ENCODE measurements around the gene BET1.

The BET1 gene

DNA sequence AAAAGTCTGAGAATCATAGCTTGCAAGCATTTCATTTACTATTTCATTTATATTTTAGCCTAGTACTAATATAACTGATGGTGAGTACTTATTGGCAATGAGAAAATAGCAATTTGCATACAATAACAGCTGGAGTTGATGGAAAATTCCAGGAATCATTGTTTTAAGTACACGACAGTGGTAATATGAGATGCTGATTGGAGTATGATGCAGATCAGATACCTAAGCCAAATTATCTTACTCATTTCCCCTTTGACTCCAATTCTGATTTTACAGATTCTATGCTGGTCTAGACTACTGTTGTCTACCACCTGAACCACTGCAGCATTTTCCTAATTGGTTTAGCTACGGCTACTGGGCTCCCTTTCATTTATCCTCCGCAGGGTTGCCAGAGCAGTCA lies 45.9 kb downstream of the BET1 start:
- DNase-seq (ENCODE audit: low read depth, low spot score): no peak
- Histone ChIP-seq H3K4me3 (ENCODE audit: insufficient read length, low read depth) (no peak overlapping the region), H3K9me3 (ENCODE audit: insufficient read depth, low read length) (no peaks in the 10 kb centered on the region), H3K4me1 (ENCODE audit: insufficient read depth, insufficient read length) (no peaks in the 10 kb centered on the region), H3K9ac (ENCODE audit: insufficient read length, low read depth) (no peak overlapping the region), H3K27me3 (ENCODE audit: insufficient read depth, insufficient read length) (no peaks in the 10 kb centered on the region), H3K36me3 (ENCODE audit: insufficient read depth, insufficient read length, low read length) (no peaks in the 10 kb centered on the region)
- TF ChIP-seq SUZ12 (IDR thresholded peaks at IDR 0.05; ENCODE audit: extremely low read depth, insufficient read depth, insufficient read length) (no peak), YY1 (IDR thresholded peaks at IDR 0.05; ENCODE audit: insufficient read depth, insufficient read length) (no peak), ZNF274 (IDR thresholded peaks at IDR 0.05; ENCODE audit: low read depth, low read length) (no peak)

DNA sequence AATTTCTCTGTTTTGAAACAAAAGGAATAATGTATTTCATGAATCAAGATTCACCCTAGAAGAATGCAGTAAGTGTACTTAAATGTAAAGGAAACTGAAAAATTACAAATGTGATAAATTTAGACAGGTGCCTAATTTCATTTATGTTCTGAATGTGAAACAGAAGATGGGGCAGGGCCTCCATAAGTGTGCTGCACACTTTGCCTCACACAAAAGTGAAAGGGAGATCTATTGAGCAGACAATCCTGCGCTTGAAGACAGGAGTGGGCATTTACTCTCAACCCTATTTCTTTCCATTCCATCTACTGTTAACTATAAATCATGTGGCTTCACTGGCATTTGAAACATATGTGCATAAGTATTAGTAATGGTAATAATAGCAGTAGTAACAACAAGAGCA lies 46.4 kb downstream of the BET1 start:
- H3K4me3 ChIP-seq (ENCODE audit: insufficient read length, low read depth): no peak overlapping the region
- no peak for DNase-seq (ENCODE audit: low read depth, low spot score)
- H3K27me3 ChIP-seq (ENCODE audit: insufficient read depth, insufficient read length): no peaks in the 10 kb centered on the region
- TF ChIP-seq ZNF274 (IDR thresholded peaks at IDR 0.05; ENCODE audit: low read depth, low read length) (no peak), YY1 (IDR thresholded peaks at IDR 0.05; ENCODE audit: insufficient read depth, insufficient read length) (no peak), SUZ12 (IDR thresholded peaks at IDR 0.05; ENCODE audit: extremely low read depth, insufficient read depth, insufficient read length) (no peak)
- H3K9ac ChIP-seq (ENCODE audit: insufficient read length, low read depth): no peak overlapping the region
- H3K9me3 ChIP-seq (ENCODE audit: insufficient read depth, low read length): no peaks in the 10 kb centered on the region
- H3K4me1 ChIP-seq (ENCODE audit: insufficient read depth, insufficient read length): no peaks in the 10 kb centered on the region
- no peaks in the 10 kb centered on the region for H3K36me3 ChIP-seq (ENCODE audit: insufficient read depth, insufficient read length, low read length)

DNA sequence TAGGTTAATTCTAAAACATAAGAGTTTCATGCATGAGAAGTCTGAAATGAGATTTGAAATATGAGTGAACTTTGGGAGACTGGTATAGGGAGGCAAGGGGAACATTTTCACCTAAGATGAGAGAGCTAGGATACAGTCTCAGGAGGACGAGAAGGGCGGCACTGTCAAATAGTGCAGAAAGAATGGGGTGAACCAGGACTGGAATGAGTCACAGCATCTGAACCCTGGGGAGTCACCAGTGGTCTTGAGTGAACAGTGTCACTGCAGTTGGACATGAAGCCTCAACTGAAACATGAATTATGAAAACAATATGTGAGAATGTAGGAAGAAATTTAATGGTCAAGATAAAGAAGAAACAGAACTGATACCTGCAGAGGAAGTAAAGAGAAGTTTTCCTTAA lies 48.9 kb downstream of the BET1 start:
- H3K27me3 ChIP-seq (ENCODE audit: insufficient read depth, insufficient read length): no peaks in the 10 kb centered on the region
- no peaks in the 10 kb centered on the region for H3K4me1 ChIP-seq (ENCODE audit: insufficient read depth, insufficient read length)
- DNase-seq (ENCODE audit: low read depth, low spot score): no peak
- H3K36me3 ChIP-seq (ENCODE audit: insufficient read depth, insufficient read length, low read length): no peaks in the 10 kb centered on the region
- H3K9ac ChIP-seq (ENCODE audit: insufficient read length, low read depth): no peak overlapping the region
- H3K4me3 ChIP-seq (ENCODE audit: insufficient read length, low read depth): no peak overlapping the region
- no peak for TF ChIP-seq YY1 (IDR thresholded peaks at IDR 0.05; ENCODE audit: insufficient read depth, insufficient read length)
- no peak for TF ChIP-seq SUZ12 (IDR thresholded peaks at IDR 0.05; ENCODE audit: extremely low read depth, insufficient read depth, insufficient read length)
- TF ChIP-seq ZNF274 (IDR thresholded peaks at IDR 0.05; ENCODE audit: low read depth, low read length): no peak
- no peaks in the 10 kb centered on the region for H3K9me3 ChIP-seq (ENCODE audit: insufficient read depth, low read length)

DNA sequence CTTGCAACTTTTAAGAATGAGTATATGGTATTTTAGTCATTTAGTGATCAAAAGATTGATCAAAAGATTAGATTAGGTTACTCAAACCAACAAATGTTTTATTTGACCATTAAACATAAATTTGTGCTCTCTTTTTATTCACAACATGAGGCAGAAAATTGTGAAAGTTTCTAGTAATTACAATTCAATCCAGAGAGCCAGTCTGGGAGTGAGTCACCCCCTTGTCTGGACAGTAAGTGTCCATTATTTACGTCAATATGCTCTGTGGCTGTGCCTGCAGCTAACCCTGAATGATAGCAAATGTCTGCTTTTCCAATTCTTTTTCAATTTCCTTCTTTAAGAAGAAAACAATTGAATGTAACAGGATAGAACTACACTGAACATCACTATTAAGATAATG lies 54.7 kb downstream of the BET1 start:
- Histone ChIP-seq H3K27me3 (ENCODE audit: insufficient read depth, insufficient read length) (no peaks in the 10 kb centered on the region), H3K36me3 (ENCODE audit: insufficient read depth, insufficient read length, low read length) (no peaks in the 10 kb centered on the region), H3K9me3 (ENCODE audit: insufficient read depth, low read length) (no peaks in the 10 kb centered on the region), H3K4me3 (ENCODE audit: insufficient read length, low read depth) (no peak overlapping the region), H3K9ac (ENCODE audit: insufficient read length, low read depth) (no peak overlapping the region), H3K4me1 (ENCODE audit: insufficient read depth, insufficient read length) (no peaks in the 10 kb centered on the region)
- DNase-seq (ENCODE audit: low read depth, low spot score): no peak
- TF ChIP-seq ZNF274 (IDR thresholded peaks at IDR 0.05; ENCODE audit: low read depth, low read length) (no peak), SUZ12 (IDR thresholded peaks at IDR 0.05; ENCODE audit: extremely low read depth, insufficient read depth, insufficient read length) (no peak), YY1 (IDR thresholded peaks at IDR 0.05; ENCODE audit: insufficient read depth, insufficient read length) (no peak)

DNA sequence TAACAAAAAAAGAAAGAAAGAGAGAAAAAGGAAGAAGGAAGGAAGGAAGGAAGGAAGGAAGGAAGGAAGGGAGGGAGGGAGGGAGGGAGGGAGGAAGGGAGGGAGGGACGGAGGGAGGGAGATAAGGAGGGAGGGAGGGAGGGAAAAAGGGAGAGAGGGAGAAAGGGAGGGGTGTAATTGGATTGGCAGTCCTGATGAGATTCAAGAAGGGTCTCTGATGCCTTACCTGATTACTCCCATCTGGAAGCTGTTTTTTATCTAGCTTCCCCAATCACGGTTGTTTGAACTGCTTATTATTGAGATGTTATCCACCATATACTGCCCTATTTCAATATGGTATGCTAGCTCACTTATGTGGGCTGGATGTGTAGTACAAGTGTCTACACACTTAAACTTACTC lies 55.3 kb downstream of the BET1 start:
- no peak overlapping the region for H3K9ac ChIP-seq (ENCODE audit: insufficient read length, low read depth)

DNA sequence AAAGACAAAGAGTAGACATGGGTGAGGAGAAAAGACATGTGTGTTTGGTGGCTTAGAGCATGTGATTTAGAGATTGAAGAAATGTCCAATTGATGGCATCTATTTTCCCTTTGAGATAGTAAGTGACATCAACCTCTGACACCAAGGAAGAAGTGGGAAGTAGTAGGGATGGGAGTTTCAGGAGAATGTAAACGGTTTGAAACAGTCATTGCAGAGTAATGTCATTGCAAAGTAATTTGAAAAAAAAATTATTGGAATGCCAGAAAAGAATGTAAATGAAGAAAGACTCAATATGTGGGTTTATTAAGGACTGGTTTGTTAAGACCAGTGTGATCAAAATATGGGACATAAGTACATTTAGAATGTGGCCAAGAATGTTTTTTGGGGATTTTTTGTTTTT lies 56.0 kb downstream of the BET1 start:
- no peaks in the 10 kb centered on the region for H3K4me1 ChIP-seq (ENCODE audit: insufficient read depth, insufficient read length)
- TF ChIP-seq SUZ12 (IDR thresholded peaks at IDR 0.05; ENCODE audit: extremely low read depth, insufficient read depth, insufficient read length): no peak
- no peak for TF ChIP-seq ZNF274 (IDR thresholded peaks at IDR 0.05; ENCODE audit: low read depth, low read length)
- TF ChIP-seq YY1 (IDR thresholded peaks at IDR 0.05; ENCODE audit: insufficient read depth, insufficient read length): no peak
- H3K9me3 ChIP-seq (ENCODE audit: insufficient read depth, low read length): no peaks in the 10 kb centered on the region
- DNase-seq (ENCODE audit: low read depth, low spot score): no peak
- H3K9ac ChIP-seq (ENCODE audit: insufficient read length, low read depth): no peak overlapping the region
- no peaks in the 10 kb centered on the region for H3K27me3 ChIP-seq (ENCODE audit: insufficient read depth, insufficient read length)
- H3K36me3 ChIP-seq (ENCODE audit: insufficient read depth, insufficient read length, low read length): no peaks in the 10 kb centered on the region
- H3K4me3 ChIP-seq (ENCODE audit: insufficient read length, low read depth): no peak overlapping the region

More for the DNA sequence above, 55.3 kb downstream of the BET1 start:
- Histone ChIP-seq H3K9me3 (ENCODE audit: insufficient read depth, low read length) (no peaks in the 10 kb centered on the region), H3K27me3 (ENCODE audit: insufficient read depth, insufficient read length) (no peaks in the 10 kb centered on the region), H3K4me1 (ENCODE audit: insufficient read depth, insufficient read length) (no peaks in the 10 kb centered on the region), H3K36me3 (ENCODE audit: insufficient read depth, insufficient read length, low read length) (no peaks in the 10 kb centered on the region), H3K4me3 (ENCODE audit: insufficient read length, low read depth) (no peak overlapping the region)
- no peak for TF ChIP-seq SUZ12 (IDR thresholded peaks at IDR 0.05; ENCODE audit: extremely low read depth, insufficient read depth, insufficient read length)
- no peak for TF ChIP-seq YY1 (IDR thresholded peaks at IDR 0.05; ENCODE audit: insufficient read depth, insufficient read length)
- no peak for TF ChIP-seq ZNF274 (IDR thresholded peaks at IDR 0.05; ENCODE audit: low read depth, low read length)
- DNase-seq (ENCODE audit: low read depth, low spot score): no peak

DNA sequence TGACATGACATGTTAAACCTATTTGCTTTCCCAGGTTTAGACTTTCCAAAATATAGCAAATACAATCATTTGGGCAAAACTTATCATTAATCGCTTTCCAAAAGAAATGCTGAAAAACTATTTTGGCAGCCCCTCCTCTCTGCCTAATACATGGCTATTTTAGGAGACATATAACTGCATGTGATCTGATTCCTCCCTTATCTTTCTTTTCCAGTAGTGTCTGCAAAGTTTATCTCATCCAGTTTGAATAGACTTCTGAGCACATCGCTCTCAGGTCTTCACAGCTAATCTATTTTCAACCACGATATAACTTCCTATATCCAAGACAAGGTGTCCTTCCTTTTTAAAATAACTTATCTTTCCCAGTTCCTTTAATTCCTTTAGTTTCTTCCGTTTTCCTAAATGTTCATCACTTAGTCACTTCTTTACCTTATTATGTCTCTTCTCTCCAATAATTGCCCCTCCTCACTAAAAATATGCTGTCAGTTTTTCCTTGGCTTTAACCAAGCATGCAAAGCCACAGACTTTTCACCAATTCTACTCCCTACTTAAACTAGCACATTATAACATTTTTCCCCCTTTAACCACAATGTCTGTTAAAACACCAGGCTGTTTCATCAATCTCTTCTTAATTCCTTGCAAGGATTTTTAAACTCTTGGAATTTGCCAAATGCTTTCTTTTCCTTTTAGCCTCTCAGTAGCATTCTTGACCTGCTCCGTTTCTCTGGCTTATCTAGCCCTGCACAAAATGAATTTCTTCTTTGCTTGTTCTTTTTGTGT lies 58.2 kb downstream of the BET1 start:
- TF ChIP-seq YY1 (IDR thresholded peaks at IDR 0.05; ENCODE audit: insufficient read depth, insufficient read length) (no peak), SUZ12 (IDR thresholded peaks at IDR 0.05; ENCODE audit: extremely low read depth, insufficient read depth, insufficient read length) (no peak), ZNF274 (IDR thresholded peaks at IDR 0.05; ENCODE audit: low read depth, low read length) (no peak)
- Histone ChIP-seq H3K4me3 (ENCODE audit: insufficient read length, low read depth) (no peak overlapping the region), H3K9ac (ENCODE audit: insufficient read length, low read depth) (no peak overlapping the region), H3K9me3 (ENCODE audit: insufficient read depth, low read length) (no peaks in the 10 kb centered on the region), H3K27me3 (ENCODE audit: insufficient read depth, insufficient read length) (no peaks in the 10 kb centered on the region), H3K4me1 (ENCODE audit: insufficient read depth, insufficient read length) (no peaks in the 10 kb centered on the region), H3K36me3 (ENCODE audit: insufficient read depth, insufficient read length, low read length) (no peaks in the 10 kb centered on the region)
- DNase-seq (ENCODE audit: low read depth, low spot score): no peak

All from NT2/D1 (cell line).